HG03575 (cell line): ENCODE measurements around the gene ADAM12.

Experiments
- ATAC-seq: cut with Tn5 transposase; IDR thresholded peaks from one replicate; pipeline ENCODE4 v1.9.1; 2021; ENCODE audit not compliant: unreplicated experiment, insufficient number of reproducible peaks, low FRiP score; ENCODE audit errors: extremely low read depth

ADAM12 gene

DNA sequence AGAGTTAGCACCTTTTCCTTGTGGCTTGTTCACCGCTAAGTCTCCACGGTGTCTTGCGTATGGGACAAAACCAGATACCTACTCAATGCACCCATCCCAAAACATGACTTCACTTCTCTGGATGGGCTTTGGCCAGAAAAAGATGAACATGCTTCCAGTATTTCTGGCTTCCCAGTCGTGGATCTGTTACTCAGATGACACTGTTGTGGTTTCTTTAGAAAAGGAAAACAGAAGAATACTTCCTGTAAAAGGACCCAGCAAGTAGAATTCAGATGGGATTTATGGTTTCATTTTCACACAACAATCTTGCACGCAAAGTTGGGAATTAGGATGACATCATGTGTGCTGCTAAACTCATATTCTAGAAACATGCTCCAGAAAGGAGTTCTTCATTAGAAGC lies 216.7 kb downstream of the ADAM12 start:
- ATAC-seq = no peak

DNA sequence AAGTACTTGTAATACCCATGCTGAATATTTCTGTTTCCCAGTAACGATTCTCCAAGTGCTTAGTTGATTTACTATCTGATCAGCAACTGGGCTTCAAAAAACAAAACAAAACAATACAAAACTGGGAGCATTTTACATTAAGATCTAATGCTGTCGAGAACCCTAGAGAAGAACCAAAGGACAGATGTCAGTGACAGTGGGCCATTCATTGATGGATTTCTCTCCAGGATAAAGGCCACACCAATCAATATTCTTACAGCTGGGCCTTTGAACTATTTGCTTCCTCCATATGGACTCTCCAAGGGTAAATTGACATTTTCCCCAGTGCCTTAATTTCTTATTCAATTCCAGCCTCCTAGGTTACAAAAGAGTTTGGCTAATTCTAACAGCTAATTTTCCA lies 217.5 kb downstream of the ADAM12 start:
- ATAC-seq = no peak

DNA sequence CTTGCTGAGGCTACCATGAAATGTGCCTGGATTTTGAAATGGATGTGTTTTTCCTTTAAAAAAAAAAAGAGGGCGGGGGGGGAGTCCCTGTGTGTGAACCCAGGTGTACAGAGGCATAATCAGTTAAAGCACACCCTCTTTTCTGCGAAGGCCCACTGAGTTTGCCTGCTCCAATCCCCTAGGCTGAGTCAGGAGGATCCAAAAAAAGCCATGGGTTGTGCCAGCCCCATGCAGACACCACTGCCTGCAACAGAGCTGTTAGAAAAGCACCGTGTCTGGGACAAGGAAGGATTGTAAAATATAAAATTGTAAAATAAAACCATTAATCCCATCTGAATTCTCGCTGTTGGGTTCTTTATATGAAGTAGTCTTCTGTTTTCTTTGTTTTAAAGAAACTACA lies 217.9 kb downstream of the ADAM12 start:
- ATAC-seq = no peak

DNA sequence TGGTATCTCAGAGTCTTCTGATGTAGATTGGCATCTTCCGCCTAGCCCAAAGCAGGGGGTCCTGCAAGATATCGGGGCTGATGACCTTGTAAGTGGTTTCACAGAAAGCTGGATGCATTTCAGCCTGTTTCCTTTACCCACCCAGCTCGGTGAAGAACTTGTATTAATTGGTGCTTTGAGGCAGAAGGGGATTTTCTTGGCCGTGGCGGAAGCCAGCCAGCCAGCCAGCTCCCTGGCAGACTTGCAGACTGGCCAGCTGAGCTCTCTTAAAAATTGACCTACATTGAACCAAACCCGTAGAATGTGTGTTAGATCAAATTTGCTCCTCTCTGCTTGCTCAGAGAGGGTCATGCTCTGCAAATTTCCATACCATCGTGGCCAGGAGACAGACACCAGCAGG lies 218.4 kb downstream of the ADAM12 start:
- ATAC-seq = no peak

DNA sequence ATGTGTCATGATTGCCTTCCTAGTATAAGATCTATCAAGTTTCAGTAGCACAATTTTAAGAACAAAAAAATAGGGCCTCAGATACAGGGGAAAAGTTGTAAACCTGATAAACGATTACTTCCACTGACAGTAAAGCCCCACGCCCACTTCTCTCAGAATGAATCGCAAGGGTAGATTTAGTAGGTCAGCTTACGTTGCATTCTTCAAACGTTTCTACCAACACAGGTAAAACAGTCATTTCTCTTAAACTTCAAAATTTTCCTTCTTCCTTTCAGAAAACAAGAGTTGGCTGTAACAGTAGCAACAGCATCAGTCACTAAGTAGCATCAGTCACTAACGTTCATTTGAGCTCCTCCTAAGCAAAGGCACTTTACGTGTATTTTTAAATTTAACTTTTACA lies 221.5 kb downstream of the ADAM12 start:
- ATAC-seq = no peak

DNA sequence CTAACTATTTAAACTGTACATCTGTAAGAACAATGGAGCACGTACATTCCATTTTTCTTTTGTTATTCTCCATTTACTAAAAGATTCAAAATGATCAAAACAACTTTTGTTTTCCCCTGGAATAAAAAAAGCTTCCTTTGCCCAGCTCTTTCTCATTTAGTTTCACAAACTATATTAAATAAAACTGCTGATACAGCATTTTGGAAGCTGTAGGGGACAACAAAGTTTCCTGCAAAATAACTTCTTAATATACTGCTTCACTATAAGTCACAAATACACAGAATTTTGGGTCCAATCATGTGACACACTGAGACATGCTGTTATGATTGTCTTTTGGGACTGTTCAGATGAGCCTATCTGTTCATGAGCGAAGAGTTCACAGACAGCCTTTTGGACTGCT lies 222.4 kb downstream of the ADAM12 start:
- no peak for ATAC-seq

DNA sequence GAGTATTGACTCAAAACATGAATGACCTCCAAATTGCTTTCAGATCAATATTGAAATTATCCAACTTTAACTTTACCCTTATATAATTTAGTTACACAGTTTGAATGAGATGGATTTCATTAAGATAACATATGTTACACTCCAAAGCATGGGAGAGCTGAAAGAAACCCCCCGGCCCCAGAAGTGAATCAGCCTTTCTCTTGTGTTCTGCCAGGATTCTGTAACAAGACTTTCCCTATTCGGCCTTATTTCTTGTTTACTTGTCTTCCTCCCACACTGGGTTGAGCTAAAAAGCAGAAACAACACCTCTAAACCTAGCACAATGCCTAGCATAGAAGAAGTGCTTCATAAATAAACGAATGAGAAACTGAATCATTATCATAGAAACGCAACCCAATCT lies 224.8 kb downstream of the ADAM12 start:
- no peak for ATAC-seq

DNA sequence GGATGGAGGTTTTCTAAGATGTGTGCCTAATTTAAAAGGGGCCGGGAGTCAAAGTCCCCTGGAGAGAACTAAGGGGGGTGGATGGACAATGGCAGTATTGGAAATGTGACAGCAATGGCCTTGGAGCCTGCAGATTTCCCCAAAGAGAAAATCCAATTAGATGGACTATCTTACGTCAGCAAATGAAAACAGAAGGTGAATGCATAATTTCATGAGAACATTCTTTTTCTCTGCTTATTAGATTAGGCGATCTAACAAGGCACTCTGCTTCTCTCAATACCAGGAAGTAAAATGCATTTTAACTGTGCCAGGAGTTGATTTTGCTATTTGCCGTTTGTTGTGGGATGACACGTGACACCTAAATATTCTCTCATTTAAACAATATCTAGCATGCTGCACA lies 226.6 kb downstream of the ADAM12 start:
- no peak for ATAC-seq

DNA sequence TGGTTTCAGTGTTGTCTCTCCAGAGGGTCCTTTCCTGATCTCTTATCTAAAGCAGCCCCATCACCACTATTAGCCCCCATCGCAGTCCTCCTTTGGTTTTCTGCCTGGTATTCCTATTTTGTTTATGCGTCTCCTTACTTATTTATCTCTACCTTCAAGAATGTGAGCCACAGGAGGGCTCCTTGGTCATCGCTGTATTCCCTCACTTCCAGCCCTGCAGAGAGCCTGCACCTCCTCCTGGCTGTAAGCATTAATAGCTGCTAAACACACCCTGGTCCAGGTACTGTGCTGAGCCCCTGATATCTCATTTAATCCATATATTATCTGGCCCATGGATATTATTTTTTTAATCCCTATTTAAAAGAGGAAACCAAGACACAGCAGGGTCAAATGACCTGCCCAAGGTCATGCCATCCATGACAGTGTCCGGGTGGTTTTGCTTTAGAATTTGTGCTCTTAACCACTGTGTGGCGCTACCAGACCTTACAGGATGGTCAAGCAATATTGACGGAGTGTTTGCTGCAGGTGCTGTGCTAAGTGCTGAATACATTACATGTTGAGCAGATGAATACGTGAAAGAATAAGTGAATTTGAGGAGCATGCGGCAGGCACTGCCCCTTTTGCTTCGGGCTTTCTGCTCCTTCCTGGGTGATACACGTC lies 227.2 kb downstream of the ADAM12 start:
- ATAC-seq = no peak

DNA sequence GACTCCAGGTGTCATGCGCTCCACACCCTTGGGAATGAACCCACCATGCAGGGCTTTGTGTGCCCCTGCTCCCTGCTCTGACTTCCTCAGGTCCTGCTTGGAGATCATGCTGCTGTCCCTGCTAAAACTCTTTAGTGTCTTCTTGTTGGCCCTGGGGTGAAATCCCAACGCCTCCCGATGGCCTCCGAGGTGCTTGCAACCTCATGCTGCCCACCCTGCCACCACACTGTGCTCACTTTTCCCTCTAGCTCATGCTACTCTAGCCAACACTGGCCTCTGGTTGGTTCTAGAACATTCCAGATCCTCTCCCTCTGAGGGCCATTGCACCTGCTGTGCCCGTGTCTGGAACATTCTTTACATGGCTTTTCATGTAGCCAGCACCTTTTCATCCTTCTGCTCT lies 227.7 kb downstream of the ADAM12 start:
- no peak for ATAC-seq

DNA sequence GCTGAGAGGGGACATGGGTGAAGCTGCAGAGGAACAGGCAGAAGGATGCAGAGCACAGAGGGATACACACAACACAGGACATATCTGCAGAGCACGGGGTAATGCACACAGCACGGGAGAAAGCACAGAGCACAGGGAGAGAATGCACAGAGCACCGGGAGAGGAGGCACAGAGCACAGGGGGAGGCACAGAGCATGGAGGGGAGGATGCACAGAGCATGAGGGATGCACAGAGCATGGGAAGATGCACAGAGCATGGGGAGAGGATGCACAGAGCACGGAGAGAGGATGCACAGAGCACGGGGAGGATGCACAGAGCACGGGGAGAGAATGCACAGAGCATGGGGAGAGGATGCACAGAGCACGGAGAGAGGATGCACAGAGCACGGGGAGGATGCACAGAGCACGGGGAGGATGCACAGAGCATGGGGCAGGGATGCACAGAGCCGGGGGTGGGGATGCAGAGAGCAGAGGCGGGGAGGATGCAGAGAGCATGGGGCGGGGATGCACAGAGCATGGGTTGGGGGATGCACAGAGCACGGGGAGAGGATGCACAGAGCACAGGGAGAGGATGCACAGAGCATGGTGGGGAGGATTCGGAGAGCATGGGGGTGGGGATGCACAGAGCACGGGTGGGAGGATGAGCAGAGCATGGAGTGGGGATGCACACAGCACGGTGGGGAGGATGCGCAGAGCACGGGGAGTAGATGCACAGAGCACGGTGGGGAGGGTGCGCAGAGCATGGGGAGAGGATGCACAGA lies 230.0 kb downstream of the ADAM12 start:
- ATAC-seq = no peak

DNA sequence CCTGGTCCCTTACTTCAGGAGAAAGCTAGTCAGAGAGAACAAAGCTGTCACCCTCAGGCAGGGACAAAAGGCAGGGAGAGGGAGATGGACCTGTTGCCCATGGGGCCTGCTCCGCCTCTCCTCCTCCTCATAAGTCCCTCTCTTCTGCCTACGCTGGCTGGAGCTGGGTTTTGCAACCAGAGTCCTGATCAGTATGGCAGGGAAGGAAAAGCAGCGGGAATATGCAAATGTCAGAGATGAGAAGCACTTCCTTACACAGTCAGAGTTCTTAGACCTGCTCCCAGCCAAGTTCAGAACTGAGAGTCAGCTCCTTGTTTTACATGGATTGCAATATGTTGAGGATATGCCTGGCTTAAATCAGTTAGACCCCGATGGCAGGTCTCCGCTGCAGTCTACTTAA lies 231.1 kb downstream of the ADAM12 start:
- no peak for ATAC-seq

DNA sequence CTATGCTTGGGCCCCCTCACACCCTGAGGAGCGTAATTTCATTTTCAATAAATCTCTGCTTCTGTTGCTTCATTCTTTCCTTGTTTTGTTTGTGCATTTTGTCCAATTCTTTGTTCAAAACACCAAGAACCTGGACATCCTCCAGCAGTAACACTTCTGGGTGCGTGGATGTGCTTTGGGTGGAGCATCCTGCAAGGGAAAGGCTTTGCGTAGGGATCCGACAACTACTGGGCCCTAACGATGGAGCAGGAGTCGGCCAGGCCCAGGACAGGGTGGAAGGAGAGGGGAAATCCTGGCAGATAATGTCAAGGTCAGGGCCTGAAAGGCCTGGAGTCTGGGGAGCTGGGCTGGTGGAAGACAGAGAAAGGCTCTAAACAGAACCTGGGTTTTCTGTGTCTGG lies 231.8 kb downstream of the ADAM12 start:
- ATAC-seq = no peak

DNA sequence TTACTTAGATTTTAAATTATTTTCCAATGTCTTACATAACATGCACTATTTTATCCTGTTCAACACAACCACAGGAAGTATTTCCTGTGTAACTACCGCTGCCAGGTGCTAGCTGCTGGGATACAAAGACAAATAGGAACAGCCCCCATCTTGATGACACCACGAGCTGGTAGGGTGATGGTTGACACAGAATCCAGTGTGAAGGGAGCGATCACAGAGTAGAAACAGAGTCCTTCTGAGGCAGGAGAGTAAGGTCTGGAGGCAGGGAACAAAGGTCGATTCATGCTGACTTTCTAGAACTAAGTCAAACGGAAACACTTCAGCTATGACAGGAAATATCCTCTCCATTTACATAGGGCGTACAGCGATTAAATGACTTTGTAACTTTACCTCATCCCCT lies 232.3 kb downstream of the ADAM12 start:
- ATAC-seq = no peak

DNA sequence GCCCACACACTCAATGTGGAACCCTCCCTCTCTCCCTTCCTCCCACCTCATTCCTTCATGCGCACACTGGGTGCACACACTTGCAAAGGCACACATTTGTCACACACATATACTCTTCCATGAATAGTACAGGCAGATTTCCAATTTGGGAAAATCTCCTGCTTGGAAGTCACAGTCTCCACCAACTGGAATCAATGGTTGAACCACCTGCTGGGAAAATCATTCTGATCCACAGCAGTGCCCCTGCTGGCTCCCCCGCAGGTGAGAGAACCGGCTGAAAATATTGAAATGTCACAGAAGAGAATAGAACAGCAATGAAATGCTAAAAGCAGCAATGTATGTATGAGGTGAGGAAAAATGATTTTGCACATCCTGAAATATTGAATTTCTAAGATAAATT lies 232.7 kb downstream of the ADAM12 start:
- ATAC-seq = no peak

DNA sequence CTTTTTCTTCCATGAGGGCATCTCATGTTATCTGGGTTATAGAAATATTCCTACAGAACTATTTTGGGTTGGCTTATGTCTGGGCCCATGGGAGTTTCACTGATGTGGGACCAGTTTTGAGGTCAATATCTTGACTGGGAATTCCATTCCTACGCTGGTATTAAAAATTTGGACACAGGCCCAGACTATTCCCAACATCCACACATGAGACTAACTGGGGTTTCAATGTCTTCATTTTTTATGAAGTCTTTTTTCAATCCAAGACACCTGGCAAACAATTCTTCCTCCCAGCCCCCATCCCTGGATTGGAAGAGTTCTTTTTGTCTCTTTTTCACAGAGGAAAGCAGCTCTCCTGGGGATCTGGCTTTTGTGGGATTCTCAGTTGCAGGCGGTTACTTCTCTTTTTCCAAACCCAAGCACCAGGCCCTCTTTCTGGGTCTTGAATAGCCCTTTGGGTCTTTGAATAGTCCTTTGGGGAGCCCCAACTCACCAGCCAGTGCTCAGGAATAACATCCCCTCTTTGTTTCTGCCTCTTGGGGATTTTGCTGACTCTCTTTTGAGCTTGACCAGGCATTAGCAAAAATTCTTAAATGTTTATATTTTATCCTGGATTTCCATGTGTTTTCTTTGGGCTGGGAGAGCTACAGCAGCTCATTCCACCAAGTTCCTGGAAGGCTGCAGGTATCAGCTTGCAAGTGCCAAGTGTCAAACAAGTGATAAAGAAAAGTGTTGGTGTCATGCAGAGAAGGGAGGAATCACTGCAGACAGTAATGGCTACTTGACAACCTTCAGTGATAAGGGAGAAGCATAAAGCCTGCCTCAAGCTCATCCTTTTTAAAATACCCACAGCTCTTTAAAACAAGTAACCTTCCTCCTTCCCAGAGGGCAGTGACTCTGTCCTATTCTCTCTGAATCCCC lies 234.3 kb downstream of the ADAM12 start:
- ATAC-seq = no peak

DNA sequence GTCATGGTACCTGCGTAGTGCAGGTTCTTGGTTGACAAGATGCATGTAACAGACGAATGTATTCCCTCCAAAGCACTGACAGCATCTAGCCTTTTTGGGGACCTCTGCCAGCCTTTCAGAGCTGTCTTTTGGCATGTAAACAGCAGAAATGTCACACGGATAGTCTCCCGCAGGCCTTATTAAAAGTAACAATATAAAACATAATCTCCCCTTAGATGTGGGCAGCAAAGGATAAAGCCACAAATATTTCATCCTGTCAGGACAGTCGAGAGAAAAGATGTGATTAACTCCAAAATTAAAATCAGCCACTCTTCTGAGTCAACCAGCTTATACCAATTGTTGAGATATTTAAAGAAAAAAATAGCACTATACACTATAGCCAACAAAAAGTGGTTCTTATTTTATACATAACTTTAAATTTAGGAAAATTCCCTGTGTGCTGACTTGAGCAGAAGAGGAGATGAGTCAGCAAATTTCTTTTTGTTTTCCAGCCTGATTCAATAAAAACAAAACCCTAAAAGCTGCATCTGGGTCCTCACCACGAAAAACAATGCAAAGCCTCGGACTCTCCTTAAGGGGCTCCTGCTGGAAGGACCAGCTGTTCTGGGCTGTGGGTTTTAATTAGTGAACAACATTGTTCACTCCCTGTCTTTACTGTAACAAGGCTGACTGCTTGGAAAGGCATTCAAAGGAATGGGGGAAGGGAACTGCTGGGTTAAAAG lies 240.2 kb downstream of the ADAM12 start:
- ATAC-seq = no peak

DNA sequence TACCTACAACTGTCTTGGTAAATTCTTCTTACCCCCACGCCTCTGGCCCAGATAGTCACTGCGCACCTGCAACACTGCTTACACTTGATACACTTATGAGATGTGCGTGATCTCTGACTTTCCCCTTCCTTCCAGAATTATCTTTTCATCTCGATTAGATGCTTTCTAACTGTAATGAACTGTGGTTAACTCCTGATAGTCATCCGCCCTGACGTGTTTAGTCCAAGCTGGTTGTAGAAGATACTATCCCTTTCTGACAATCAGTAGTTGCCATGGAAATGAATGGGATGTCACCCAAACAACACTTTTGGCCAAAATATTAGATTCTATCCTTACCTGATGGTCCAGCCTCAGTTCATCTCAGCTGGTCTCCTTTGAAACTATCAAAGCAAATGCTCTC lies 241.5 kb downstream of the ADAM12 start:
- ATAC-seq = no peak

DNA sequence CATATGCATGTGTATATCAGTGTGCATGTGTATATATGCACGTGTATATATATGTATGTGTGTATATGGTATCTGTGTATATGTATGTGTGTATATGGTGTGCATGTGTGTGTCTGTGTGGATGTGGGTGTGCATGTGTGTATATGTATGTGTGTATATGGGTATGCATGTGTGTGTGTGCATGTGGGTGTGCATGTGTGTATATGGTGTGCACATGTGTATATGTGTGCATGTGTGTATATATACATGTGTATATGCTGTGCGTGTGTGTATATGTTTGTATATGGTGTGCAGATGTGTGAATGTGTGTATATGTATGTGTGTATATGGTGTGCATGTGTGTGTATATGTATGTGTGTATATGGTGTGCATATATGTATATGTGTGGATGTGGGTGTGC lies 245.2 kb downstream of the ADAM12 start:
- no peak for ATAC-seq
